NCI-H774 (cell line): ENCODE measurements around the gene CIPC.

Experiments
- DNase-seq: peaks from one replicate; lab custom pipeline; 2025; lab: John Stamatoyannopoulos, UW

CIPC gene

DNA sequence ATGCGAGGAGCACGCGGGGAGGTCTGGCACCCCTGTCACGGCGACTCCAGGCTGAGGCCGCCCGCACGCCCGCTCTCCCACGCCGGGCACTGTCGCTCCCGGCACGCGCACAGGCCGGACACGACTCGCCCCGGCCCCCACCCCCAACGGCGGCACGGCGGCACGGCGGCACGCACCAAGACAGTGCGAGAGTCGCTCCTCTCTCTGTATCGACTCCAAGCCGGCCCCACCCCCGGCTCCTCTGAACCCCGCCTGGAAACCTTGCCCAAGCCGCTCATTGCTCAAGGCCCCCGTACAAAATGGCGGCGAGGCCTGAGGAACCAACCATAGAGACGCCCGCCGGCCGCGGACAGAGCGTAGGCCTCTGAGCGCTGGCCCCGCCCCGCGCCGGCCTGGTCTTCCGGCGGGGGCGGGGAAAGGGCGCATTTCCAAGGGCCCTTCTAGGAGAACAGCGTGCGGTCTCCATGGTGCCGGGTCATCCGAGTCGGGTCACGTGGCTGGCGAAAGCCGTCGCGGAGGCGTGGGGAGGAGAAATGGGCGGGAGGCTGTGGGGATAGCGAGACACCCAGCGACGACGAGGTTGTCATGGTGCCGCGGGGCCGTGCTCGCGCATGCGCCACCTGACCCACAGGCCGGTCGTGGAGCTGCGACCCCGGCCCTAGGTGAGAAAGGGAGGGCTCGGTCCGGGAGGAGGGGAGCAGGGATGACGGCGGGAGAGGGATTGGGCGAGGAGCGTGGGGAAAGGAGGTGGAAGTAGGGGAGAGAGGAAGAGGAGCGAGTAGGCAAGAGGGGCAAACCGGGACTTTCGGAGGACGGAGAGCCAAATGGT, at the start of gene CIPC:
Gene CIPC, plus strand, starts transcription at position 559 of the 829 bp plus-strand sequence. CDS start 7,451 bp downstream, outside the sequence.
- peak; percentile 95 for DNase-seq

GRCh38 chr14:77051116-77051515, 46.9 kb upstream of the CIPC start:
- no peak for DNase-seq

DNA sequence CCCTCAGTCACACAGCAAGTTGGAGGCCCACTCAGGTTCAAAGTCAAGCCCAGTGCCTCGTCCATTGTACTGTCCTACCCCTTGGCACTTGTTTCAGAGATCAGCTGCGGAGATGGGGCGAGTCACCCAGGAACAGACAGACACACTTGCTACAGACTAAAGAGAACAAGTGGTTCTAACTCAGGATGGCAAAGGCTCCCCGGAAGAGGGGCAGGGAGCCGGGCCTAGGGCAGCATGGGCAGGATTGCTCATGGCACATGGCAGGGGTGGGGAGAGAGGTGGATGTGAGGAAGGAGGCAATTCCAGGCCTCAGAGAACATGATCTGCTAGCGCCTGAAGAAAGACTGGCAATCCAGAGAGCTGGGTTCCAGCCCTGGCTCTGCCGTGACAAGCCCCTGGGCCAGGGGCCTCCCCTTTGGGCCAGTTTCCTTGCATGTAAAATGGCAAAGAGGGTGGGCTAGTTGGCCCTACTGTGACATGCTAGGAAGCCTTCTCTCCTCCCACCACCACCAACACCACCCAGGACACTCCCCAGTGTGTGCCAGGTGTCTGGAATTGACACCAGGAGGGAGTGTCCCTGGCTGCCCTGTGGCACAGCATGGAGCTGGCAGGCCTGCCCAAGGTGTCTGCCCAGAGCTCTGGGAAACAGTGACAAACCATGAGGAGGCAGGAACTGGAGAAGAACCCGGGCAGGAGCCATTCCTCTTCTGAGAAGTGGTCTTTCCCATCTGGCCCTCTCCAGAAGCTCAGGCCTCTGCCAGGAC, 45.6 kb upstream of the CIPC start:
- DNase-seq = no peak

- DNase-seq = no peak
Observed at GRCh38 chr14:77053046-77053841, 44.8 kb upstream of the CIPC start.

DNA sequence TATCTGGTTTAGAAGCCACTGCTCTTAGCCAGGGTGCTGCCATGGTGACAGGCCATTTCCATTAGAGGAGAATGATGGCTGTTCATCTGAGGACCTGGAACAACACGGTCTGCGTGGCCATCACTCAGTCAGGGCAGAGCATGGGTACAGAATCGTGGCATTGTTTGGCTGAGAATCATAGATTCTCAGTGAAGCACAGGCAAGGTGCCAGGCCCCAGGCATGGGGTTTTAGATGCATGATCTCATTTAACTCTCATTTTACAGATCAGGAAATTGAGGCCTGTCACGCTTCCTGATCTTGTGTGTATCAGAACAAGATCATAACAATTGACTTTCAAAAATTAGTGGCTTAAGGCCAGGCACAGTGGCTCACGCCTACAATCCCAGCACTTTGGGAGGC, 42.8 kb upstream of the CIPC start:
- no peak for DNase-seq

DNA sequence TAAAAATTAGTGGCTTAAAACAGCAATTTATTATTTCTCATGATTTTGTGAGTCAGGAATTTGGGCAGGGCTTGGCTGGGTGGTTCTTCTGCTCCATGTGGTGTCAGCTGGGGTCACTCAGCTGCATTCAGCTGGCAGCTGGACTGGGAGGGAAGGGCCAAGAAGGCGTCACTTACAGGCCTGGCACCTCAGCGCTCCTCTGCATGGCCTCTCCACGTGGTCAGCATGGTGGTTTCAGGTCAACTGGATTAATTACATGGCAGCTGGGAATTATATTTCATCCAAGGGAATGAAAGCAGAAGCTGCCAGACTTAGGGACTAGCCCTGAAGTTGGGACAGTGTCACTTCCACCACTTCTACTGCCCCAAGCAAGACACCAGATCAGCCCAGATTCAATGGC, 42.1 kb upstream of the CIPC start:
- DNase-seq = no peak

DNA sequence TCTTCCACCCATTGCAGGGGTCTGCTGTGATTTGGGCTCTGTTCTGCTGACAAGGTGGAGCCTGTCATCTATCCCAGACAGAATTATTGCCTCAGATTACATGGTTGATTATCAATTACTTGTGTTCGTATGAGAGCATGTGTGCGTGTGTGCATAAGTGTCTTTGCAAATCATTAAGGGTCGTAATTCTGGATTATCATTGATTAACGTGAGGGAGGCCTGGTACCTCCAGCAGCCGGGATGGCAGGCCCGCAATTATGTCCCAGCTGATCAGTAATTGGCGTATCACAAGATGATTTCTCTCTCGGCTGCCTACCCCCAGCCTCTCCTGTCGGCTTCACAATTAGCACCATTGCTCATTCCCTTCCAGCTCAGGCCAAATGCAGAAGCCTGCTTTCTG, 39.9 kb upstream of the CIPC start:
- no peak for DNase-seq

GRCh38 chr14:77058785-77059184, 39.3 kb upstream of the CIPC start:
- DNase-seq = no peak

- peak; percentile 47 for DNase-seq
Observed at GRCh38 chr14:77059276-77059915, 38.7 kb upstream of the CIPC start.

DNA sequence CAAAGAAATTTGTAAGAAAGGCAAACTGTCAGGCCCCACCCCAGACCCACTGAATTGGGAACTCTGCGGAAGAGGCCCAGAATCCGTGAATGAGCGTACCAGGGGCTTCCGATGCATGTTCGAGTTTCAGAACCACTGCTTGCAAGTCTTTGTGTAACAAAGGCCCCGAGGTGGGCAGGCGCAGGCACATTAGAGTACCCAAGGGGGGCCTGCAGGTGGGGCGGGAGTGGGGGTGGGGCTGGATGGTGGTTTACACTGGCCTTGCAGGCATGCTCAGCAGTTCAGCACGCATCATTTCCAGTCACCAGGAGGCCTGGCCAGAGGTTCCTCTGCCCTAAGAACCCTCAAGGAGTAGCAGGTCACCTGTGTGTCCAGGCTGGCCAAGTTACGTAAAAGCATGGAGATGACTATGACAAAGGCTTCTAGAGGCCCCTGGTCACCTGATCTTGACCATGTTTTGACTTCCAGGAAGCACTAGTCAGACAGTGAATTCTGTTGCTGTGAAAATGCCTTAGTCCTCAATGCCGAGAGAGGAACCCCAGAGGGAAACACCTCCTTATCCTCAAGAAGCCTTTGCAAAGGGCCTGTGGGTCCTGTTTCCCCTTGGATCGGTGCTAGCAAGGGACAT, 36.3 kb upstream of the CIPC start:
- DNase-seq = no peak

GRCh38 chr14:77062261-77062660, 35.8 kb upstream of the CIPC start:
- DNase-seq = no peak

DNA sequence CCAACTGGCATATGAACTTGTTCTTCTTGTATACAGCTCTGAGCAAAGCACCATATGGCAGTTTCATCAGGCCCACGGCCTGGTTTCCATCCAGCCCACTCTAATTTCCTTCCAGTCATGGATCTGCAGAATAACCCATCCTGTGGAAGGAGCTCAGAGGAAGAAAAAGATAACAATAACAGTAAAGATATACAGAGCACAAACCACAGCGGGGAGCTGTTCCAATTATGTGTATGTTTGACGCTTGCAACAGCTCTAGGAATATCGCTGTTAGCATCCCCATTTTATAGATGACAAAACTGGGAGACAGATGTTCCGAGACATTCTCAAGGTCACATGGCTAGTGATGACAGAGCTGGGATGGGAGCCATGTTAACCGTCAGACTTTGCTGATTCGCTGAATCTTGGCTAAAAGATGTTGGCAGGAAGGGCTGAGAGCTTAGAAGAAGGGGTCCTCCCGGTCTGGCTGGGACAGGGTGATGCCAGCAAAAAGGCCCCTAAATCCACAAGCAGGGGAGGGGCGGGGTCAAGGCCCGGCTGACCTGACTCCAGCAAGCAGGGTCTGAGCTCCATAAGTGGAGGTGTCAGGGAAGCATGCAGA, 34.4 kb upstream of the CIPC start:
- DNase-seq = no peak

DNA sequence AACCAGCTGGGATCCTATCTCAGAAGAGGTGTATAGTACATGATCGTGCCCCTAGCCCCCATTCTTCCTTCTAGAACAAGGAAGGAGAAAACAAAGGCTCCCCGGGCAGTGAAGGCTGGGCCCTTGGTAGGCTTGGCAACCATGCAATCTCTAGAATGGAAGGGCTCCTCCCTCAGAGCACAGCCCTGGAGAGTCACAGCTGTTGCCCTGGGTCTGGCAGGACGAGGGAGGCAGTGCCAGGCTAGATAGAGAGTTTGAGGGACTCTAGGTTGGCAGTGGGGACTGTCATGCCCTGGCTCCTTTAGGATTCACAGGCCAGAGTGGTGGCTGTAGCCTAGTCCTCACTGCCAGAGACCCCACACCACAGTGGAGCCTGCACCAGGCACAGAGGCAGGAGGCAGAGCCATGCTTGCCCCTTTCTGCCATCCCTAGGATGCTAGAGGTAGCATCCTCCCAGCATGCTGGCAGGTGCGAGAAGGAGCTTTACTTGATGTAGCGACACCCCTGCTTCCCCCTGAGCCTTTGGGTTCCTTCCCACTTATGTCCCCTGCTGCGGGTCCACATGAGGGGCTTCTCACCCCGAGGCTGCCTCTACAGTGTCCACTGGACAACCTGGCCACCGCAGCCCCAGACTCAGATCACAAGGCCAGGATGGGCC, 33.4 kb upstream of the CIPC start:
- no peak for DNase-seq

GRCh38 chr14:77065851-77066577, 32.0 kb upstream of the CIPC start:
- no peak for DNase-seq

DNA sequence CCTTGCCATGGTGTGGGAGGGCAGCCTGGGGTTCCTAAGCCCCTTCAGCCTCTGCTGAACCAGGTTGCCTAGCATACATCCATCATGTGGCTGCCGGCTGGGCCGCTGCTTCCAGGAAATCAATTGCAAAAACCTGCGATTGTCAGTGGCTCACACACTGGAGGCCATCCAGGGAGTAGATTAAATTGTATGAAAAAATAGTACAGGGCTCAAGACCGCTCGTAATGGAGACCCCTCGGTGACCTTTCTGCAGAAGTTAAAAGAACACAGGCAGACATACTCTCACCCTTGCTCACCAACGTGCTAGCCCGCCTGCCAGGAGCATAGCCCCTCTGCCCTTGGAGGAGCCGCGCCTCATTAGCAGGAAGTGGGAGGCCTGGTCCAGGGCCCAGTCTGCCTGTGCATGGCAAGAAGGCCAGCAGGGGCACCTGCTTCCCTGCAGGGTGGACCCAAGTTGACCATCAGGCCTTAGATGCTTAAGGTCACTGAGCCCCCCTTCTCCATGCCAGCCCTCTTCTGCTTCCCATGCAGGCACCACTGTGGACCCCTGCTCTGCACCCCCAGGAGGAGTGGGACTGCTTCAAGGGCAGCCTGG, 31.4 kb upstream of the CIPC start:
- DNase-seq = no peak

- peak; percentile 36 for DNase-seq
Observed at GRCh38 chr14:77067632-77068516, 30.2 kb upstream of the CIPC start.

GRCh38 chr14:77068517-77069200, 29.4 kb upstream of the CIPC start:
- DNase-seq = no peak

DNA sequence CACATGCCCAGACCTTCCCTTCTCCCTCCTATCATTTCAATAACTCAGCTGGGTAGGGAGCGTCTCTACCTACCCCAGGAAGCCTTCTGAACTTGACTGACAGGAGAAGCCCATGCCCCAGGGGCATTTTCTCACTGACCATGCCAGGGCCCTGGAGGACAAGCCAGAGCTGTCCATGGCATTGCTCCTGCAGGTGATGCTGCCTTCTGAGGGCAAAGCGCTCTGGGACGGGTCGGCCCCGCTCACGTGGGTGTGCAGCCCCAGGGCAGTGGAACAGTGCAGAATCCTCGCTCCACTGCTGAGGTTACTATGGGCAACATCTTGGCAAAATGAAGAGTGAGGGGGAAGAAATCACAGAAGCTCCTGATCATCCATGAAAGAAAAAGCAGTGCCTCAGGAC, 28.5 kb upstream of the CIPC start:
- DNase-seq = no peak
